ENCODE results near the gene TIMP2. TPM values are rescaled to one million over a fixed set of nuclear protein-coding genes. Genes with fewer than 3 reads are reported as not detected.
A peak's percentile ranks its signal among the peaks of the same experiment; 100 is the strongest.

Gene TIMP2
- polyA plus RNA-seq, 1 donor from 2014 or later, result 25.6 TPM

DNA sequence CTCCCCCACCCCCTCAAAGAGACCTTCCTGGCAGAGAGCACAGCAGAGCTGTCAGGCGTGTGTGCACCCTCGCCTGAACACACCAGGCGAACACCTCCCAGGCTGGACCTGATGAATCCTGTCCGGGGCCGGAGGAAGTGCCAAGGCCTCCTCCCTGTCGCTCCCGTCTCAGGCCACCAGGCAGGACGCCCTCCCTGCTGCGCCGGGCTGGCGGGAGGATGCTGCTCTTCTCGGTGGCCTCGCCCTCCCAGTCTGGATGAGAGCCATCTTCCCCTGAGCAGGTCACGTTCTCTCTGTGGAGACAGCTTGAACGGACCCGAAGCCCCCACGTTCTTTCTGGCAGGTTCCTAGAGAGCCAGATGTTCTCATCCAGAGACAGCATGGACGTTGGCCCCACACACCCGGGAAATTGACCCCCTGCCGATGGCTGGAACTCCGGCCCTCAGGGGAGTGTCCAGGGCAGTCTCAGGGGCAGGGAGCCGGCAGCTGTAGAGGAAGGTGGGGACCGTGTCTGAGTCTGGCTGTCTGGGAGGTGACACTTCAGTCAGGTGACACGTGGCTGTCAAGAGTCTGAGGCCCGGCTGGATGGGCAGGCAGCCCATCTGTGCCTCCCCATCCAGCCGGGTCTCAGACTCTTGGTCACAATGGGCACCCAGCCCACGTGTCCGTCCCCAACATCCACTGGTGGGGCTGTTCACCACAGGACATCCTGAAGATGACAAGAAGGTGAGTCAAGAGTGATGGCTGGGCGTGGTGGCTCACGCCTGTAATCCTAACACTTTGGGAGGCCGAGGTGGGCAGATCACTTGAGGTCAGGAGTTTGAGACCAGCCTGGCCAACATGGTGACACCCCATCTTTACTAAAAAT, 5.0 kb upstream of the TIMP2 start (continued):
- TF ChIP-seq, protein P1, sequence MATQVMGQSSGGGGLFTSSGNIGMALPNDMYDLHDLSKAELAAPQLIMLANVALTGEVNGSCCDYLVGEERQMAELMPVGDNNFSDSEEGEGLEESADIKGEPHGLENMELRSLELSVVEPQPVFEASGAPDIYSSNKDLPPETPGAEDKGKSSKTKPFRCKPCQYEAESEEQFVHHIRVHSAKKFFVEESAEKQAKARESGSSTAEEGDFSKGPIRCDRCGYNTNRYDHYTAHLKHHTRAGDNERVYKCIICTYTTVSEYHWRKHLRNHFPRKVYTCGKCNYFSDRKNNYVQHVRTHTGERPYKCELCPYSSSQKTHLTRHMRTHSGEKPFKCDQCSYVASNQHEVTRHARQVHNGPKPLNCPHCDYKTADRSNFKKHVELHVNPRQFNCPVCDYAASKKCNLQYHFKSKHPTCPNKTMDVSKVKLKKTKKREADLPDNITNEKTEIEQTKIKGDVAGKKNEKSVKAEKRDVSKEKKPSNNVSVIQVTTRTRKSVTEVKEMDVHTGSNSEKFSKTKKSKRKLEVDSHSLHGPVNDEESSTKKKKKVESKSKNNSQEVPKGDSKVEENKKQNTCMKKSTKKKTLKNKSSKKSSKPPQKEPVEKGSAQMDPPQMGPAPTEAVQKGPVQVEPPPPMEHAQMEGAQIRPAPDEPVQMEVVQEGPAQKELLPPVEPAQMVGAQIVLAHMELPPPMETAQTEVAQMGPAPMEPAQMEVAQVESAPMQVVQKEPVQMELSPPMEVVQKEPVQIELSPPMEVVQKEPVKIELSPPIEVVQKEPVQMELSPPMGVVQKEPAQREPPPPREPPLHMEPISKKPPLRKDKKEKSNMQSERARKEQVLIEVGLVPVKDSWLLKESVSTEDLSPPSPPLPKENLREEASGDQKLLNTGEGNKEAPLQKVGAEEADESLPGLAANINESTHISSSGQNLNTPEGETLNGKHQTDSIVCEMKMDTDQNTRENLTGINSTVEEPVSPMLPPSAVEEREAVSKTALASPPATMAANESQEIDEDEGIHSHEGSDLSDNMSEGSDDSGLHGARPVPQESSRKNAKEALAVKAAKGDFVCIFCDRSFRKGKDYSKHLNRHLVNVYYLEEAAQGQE (IDR thresholded peaks at IDR 0.05; ENCODE audit: borderline replicate concordance), result no peak

DNA sequence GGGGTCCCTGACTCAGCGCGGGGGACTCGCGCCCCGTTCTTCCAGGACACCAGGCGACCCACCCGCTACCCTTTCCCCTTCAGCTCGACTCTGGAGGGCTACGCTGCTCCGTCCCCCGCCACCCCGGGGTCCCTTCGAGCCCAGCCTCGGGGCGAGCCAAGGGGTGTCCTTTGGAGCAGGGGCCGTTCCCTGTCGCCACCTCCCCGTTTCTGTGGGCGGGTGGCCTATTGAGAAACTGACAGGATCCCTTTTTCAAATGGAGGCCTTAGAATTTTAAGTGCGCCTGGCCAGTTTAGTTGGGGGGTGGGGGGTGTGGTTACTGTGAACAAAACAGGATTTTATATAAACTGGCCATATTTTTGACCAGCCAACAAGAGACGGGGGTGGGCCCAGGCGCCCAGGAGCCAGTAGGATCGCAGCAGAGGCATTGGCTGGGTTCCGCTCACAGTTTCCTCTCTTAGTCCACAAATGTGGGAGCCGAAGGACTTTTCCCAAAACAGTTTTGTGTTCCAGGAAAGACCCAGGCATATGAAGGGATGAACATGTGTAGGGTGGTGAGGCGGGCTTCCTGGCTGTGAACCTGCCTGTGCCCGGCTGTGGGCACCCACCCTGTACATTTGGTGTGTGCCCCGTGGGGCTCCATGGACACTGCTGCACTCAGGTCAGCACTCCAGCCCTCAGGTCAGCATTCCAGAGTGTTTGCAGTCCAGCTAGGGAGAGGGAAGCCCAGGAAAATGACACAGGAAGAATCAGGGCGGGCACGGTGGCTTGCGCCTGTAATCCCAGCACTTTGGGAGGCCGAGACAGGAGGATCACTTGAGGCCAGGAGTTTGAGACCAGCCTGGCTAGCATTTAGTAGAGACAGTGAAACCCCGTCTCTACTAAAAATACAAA, 722 bp upstream of the TIMP2 start:
- H2AFZ ChIP-seq (ENCODE audit: low read depth, low read length), result peak overlapping the region; percentile 51

More for the DNA sequence above, 722 bp upstream of the TIMP2 start:
- Histone ChIP-seq H3K4me3 (ENCODE audit: low read length) (peak overlapping the region; percentile 64), H3K9ac (ENCODE audit: low read length) (peak overlapping the region; percentile 76), H3F3A (ENCODE audit: insufficient read depth, low read length, poor library complexity, severe bottlenecking) (no peaks in the 10 kb centered on the region), H3K9me3 (ENCODE audit: low read length) (no peaks in the 10 kb centered on the region), H3K4me2 (ENCODE audit: low read length) (no peak overlapping the region), H3K36me3 (ENCODE audit: insufficient read depth, low read length) (no peaks in the 10 kb centered on the region), H3K27ac (ENCODE audit: low read length) (peak overlapping the region; percentile 66), H3K79me2 (replicated peaks; ENCODE audit: insufficient read depth, low read length) (peaks cover 37% of the 10 kb centered on the region), H3K9me2 (ENCODE audit: insufficient read depth, low read length) (no peaks in the 10 kb centered on the region), H4K20me1 (ENCODE audit: insufficient read depth) (no peaks in the 10 kb centered on the region), H3K27me3 (ENCODE audit: insufficient read depth, low read depth, low read length) (no peaks in the 10 kb centered on the region)
- TF ChIP-seq, protein P1 (IDR thresholded peaks at IDR 0.05; ENCODE audit: borderline replicate concordance), result no peak
- no peak for TF ChIP-seq EZH2 (IDR thresholded peaks at IDR 0.05; ENCODE audit: borderline replicate concordance, insufficient read depth, low read length, poor library complexity, severe bottlenecking)
- no peak for TF ChIP-seq EP300 (conservative IDR thresholded peaks at IDR 0.05; ENCODE audit: poor library complexity, severe bottlenecking)
- no peak for TF ChIP-seq SMC3 (conservative IDR thresholded peaks at IDR 0.05; ENCODE audit: poor library complexity)
- TF ChIP-seq RAD21 (conservative IDR thresholded peaks at IDR 0.05), result no peak
- TF ChIP-seq, protein P2, sequence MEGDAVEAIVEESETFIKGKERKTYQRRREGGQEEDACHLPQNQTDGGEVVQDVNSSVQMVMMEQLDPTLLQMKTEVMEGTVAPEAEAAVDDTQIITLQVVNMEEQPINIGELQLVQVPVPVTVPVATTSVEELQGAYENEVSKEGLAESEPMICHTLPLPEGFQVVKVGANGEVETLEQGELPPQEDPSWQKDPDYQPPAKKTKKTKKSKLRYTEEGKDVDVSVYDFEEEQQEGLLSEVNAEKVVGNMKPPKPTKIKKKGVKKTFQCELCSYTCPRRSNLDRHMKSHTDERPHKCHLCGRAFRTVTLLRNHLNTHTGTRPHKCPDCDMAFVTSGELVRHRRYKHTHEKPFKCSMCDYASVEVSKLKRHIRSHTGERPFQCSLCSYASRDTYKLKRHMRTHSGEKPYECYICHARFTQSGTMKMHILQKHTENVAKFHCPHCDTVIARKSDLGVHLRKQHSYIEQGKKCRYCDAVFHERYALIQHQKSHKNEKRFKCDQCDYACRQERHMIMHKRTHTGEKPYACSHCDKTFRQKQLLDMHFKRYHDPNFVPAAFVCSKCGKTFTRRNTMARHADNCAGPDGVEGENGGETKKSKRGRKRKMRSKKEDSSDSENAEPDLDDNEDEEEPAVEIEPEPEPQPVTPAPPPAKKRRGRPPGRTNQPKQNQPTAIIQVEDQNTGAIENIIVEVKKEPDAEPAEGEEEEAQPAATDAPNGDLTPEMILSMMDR (IDR thresholded peaks at IDR 0.05; ENCODE audit: poor library complexity, severe bottlenecking), result no peak
- no peak for TF ChIP-seq TAF1 (IDR thresholded peaks at IDR 0.05; ENCODE audit: low read depth)
- no peak for TF ChIP-seq MXI1 (conservative IDR thresholded peaks at IDR 0.05; ENCODE audit: poor library complexity, severe bottlenecking)
- TF ChIP-seq POLR2AphosphoS5 (IDR thresholded peaks at IDR 0.05), result no peak
